GM19438 (cell line): ENCODE results near the gene HIVEP2.

ENCODE experiments used
- ATAC-seq: cut with Tn5 transposase; IDR thresholded peaks from one replicate; pipeline ENCODE4 v1.9.1; 2021; ENCODE audit warnings: low read depth; ENCODE audit not compliant: unreplicated experiment

Gene HIVEP2

DNA sequence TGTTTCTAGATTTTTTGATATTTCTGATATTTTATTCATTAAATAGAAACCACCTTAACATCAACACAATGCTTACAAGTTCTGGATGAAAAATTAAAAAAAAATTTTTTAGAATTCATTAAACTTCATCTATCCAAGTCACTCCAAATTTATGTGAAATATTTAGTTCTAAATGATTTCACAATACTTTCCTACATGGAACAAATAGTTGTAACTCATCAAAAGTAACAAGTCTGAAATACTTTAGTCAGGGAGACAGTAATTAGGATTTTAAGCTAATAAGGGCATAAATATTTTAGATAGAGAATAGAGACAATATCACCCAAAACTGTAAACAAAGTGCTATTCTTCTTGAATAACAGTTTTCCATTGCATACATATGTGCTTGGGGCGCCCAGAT lies 147.8 kb downstream of the HIVEP2 start:
- ATAC-seq, result no peak

DNA sequence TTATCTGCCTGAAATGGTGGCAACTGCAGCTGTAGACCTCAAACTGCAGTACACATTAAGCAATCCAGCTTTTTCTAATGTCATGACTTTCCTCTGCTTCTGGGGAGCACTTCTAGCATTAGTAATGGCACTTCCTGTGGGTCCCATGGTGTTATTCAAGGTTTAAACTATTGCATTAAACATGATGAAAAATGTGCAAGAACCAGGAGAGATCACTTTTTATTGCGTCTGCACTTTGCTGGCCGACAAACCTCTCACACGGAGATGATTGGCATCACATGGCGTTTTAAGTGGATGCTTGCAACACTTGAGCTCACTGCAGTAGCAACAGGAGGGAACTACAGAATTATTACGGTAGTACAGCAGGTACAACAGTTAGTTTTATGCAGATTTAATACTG lies 148.4 kb downstream of the HIVEP2 start:
- ATAC-seq, result no peak

DNA sequence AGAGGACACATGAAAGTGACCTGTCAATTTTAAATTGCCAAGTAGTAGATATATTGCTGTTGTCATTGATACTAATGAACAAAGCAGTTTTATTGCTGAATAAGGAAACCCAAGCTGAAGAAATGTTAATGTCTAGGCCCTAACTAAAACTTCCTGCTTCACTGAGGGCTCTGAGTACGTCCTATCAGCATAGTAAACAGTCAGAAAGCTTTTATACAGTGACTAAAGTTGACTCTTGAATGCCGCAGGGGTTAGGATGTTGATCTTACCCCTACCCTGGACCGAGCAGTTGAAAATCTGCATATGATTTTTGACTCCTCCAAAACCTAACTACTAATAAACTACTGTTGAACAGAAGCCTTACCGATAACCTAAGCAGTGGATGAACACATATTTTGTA lies 149.0 kb downstream of the HIVEP2 start:
- no peak for ATAC-seq

DNA sequence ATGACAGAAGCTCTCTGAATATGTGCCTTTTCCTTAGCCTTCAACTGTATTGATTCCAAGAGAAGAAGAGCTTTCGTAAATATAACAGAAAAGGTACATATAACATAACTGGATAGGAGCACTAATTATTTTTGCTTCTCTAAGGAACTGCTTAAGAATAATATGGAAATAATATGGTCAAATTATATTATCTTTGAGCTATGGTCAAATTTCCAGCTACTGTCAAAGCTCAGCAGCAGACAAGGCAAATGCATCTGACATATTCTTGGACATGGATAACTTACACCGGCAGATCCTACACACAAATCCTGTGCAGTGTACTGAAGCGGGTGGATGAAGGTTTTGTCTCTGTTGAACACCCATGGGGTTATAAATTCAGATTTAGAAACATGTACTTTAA lies 150.6 kb downstream of the HIVEP2 start:
- ATAC-seq, result no peak

DNA sequence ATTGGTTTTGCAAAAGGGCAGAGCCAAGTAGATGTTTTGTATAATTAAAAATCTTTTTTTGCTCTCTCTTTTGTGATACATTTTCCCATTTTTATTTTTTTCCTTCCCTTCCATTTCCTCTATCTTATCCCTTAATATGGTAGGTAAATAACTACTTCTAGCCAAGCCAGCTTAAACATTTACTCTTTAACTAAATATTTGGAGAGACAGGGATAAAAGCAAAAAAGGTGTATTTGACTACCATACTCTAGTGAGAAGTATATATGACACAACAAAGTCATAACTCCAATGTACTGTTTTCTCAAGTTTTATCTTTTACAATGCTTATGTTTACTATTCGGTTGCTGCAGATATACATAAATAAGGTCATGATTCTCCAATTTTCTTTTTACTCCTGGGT lies 154.7 kb downstream of the HIVEP2 start:
- no peak for ATAC-seq

DNA sequence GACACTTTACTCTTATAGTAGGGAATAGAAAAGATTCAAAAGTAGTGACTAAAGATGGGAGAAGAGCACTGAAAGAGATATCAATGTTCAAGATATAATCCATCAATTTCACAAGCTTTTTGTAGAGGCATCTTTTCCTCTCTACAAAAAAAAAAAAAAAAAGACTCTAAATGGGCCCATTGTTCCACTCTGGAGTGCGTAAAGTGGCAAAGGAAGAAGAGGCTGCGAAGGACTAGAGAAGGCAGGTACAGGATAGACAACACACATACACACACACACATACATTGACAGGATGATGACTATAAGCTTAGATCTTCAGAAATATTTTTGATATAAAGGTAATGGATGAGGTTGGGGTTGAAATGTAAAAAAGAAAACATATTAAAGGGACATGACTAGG lies 157.6 kb downstream of the HIVEP2 start:
- ATAC-seq, result no peak

DNA sequence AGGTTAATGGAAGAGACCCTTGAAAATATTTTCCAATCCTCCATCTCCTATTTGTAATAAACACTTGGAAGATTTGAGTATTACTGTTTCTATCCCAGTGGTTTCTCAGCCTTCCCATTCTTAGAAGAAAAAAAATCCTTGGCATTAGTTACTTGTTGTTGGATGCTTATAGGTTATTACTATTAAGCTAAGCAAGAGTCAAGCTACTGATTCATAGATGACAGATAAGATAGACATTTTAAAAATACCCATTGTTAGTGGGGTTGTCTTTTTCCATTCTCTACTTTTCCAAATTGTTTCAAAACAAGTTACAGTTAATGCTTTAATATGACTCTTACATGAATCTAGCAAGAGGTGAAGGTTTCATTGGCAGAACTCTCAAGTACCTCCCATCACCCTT lies 158.5 kb downstream of the HIVEP2 start:
- no peak for ATAC-seq

DNA sequence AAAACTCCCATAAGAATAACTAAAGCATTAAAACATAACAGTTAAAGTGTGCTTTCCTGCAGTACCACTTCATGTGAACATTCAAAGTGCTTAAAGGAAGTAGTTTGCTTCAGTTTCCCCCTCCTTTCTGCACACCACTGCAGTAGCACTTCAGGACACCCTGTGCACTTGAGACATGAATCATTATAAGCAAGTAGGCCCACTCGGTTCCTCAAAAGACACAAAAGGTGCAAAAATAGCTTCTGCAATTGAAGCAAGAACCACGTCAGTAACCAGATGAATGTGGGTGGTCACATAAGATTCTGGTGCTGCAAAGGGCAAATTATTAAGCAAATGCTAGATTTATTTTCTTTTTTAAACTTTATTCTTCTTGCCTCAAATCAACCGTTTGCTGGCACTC lies 160.6 kb downstream of the HIVEP2 start:
- ATAC-seq, result peak; percentile 75

DNA sequence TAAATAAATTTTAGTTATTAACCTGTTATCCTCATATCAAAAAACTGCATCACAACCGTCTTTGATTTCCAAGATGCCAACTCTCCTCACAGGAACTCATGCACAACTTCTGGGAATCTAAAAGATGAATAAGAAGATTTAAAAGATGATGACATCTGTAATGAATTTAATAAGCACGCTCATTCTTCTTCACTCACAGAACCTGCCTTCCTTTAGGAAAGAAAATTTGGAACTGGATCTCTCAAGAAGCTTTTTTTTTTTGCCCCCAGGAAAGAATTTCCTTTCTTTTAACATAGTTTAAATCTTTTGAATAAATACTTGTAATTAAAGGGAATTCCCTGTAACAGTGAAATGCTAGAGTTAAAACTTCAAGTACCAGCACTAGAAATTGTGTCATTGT lies 161.5 kb downstream of the HIVEP2 start:
- no peak for ATAC-seq

DNA sequence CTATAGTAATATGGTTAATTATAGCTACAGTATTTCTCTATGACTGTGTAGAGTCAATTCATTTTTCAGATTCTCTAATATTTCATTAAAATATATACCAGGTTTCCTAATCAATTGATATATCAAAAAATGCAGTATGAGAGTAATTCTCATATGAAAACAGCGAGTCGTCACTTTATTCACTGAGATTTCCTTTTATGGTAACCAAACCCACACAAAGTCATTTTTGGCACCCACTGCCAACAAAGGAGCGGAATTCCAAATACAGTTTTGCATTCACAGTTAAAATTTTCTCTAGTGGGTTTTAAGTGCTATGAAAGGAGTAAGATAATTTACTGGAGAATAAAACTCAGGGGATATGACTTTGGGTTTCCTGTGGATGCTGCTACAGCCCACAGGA lies 163.8 kb downstream of the HIVEP2 start:
- ATAC-seq, result no peak

DNA sequence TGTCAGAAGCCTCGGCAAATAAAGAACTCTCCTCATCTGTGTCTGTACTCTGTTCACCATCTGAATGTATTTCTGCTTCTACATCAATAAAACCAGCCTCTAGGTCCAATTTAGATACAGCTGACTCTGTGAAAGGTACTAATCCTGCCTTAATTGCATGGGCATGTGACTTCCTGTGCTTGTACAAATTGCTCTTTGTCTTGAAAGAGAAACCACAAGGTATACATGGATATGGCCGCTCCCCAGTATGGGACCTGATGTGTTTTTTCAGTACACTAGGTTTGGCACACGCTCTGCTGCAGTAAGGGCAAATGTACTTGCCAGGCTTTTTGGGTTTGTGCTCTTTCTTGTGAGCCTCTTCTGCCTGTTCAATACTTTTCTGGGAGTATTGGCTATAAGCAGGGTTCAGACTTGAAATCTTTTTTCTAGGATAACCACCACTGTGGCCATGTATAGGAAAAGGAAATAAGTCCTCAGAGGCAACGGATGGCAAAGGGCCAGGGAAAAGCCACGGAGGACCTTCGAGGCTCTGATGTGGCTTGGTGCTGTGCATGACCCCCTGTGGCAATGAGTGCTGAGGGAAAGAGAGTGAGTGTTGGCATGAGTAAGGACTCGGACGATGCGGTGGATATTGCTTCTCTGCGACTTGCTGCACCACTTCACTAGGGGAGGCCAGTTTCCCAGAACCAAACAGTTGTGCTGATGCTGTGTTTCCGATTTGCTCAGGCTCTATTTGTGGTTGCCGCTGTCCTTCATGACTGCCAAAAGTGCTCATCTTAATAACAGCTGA lies 170.9 kb downstream of the HIVEP2 start:
- no peak for ATAC-seq

DNA sequence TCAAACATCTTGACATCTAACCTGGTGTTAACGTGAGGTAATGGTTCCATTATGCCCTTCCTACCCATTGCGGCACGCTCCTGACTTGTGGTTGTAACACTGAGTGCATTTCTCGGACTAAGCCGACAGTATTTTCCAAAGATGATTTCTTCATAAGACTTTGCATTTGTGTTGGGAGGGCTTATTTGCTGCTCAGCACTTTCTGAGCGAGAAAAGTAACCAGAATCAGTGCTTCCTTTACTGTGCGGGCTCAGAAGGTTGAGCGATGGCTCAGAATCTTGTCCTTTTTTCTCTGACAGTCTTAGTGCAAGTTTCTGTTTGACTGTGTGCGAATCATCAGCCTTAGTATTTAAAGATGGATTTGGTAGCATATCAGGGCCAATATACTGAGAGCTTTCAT lies 171.7 kb downstream of the HIVEP2 start:
- ATAC-seq, result no peak

DNA sequence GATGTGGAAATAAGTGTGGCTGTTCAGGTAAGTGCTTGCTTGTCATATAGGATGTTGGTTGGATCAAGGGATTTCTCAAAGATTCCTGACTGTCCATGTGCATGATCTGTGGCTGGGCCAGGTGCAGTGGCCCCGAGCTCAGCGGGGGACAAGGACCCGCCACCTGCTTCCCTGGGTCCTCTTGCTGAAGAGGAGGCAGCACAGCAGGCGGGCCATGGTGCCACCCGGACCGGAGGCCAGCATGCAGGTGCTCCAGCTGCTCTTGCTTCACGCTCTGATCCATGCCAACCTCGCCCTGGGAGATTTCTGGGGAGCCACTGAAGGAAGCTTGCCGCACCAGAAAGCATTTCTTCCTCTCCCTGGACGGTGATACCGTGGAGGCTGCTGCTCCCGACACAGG lies 173.8 kb downstream of the HIVEP2 start:
- ATAC-seq, result no peak

DNA sequence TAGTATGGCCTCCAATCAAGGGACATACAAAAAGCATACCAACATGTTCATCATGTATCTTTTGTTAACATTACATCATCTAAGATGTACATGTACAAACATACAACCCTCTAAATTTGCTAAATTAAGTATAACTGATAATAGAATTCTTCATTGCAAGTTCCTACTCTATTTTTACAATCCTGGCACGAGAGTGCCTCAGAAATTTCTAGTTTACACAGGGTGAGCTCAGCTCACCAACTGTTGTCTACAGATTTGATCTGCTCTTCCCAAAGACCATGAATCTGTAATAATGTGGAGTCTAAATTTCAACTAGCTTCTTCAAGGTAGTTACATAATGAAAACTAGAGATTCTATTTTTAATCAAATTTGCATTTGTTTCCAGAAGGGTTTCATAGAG lies 179.7 kb downstream of the HIVEP2 start:
- ATAC-seq, result no peak

DNA sequence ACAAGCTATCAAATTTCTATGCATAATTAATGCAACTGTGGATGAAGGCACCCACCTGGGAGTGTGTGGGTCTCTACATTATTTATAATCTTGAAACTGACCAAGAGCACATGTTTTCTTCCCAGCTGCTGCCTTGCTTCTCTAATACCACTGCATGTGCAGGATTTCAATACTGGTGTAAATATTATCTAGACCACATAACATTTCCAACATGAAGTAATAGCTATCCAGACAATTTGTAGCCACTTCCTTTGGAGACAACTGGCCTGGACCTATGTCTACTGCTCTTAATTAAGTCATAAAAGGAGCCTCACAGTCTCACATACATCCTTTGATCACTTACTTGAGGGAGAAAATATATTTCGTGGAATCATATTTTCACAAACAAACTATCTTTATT lies 180.7 kb downstream of the HIVEP2 start:
- ATAC-seq, result no peak

DNA sequence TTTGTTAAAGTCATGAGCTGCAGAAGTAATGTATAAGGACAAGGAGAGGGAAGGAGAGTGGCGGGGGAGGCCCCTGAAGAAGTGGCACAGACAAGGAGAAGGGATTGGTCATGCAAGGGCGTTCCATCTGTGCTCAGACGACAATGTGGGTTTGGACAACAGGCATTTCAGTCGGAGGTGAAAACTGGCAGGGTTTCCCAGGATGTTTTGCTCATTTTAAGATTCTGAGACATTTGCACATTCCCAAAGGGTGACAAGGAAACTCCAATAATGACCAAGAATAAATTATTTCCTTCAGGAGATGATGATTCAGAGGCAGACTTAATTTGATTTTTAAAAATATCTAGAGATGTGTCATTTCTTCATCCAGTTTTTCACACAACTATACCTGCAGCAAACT lies 181.8 kb downstream of the HIVEP2 start:
- no peak for ATAC-seq

DNA sequence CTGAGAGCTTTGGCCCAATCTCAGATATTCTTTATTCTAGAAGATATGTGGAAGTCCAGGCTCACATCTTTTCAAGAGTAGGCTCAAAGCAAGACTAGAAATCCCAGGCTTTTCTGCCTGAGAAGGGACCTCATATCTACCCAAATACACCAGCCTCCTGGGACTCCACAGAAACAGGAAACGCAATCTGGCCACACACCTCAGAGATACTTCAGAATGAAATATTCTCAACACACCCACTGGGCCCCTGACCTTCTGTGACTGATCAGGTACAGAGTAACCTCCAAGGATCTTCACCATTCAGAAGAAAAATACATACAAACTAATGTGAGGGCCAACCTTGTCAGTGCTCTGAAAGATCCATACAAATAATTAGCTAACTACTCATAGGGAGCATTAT lies 183.2 kb downstream of the HIVEP2 start:
- ATAC-seq, result peak; percentile 70

DNA sequence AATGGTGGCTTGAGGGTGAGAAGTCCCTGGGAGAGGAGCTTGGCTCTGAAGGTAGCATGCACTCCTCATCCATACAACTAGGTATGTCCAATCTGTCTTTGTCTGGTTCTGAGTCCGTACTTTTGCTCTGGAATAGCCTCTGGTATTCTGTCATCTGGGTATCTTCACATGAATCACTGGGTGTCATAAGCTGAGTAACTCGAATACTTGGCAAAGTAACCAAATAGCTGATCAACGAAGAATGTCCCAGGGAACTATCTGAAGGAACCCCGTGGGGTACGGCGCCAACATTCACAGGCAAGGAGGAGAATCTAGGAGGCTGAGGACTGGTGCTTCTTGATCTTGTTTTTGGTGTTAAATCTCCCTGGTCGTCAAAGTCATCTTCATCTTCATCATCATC lies 184.8 kb downstream of the HIVEP2 start:
- no peak for ATAC-seq

DNA sequence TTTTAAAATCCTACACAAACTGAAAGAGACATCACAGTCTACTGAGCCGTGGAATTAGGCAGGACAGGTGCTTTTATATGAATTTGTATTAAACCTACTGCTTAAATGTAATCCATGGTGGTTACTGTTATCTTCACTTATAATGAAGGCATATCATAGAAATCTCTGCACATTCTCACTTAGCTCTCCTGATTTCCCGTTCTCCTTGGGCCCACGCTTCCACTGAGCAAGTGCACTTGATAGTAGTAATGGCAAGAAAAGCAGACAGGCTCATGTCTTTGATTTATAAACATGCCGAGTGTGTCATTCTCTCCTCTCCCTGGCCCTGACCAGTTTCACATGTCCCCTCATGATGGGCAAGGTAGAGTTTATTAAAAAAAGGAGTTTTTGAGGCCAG lies 186.3 kb downstream of the HIVEP2 start:
- ATAC-seq, result no peak

DNA sequence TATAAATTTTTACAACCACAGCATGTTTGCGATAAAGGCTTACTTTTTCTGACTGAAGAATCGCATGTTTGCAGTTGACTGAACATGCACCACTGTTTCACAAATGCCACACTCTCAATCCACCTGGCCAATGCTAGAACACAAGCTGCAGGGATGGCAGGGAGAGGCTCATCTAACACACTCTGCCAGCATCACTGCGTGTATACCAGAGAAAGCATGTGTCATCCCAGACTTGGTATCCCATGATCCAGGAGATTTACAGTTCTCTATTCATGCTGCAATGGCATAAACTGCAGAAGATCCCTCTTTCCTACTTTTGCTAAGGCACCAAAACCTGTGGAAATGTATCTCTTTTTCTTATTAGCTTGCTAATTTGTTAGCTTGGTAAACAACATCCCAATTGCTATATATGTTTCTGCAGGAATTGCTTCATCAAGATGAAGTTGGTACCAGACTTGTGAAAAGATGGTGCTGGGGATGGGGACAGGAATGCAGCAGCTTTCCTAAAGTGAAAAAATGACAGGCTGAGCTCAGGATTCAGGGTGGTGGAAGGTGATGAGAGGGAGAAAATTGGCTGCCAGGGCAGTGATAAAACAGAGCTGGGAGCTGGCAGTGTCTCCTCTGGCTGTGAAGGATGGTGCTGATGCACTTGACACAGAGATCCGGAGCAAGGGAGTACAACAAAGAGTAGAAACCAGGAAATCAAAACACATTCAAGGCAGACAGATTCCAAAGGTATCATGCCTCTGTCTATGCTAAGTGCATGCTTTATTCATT lies 186.9 kb downstream of the HIVEP2 start:
- ATAC-seq, result no peak

DNA sequence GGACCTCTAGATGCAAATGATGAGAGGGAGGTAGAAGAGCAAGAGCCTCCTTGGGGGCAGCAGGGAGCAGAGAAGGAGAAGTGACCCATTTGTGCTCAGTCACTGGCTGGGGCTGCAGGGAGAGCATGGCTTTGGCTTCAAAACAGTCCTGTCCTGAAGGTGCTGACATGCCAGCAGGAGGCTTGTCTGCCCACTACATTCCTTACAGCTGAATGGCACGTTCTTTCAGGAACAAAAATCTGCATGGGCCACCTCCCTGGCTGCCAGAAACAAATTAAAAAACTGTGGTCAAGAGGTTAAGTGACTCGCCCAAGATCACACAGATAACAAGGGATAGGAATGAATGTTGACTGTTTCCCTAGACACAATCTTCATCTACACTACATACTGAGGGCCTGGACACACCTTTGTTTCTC lies 188.8 kb downstream of the HIVEP2 start:
- ATAC-seq, result no peak

DNA sequence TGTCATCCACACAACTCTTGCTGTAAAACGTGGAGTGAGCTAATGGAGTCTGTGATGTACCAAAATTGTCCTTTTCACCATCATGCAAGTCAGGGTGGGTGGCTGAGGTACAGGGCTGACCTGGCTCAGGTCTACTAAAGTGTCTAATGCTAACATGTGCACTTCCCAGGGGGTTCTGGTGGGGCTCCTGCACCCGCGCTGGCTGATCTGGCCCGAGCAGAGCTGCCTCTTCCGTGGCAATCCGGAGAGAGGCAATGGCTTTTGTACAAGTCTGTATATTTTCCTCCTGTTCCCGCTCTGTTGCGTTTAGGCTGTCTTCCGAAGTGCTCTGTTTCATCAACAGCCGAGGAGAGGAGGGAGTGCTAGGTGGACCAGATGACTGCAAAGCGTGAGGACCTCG lies 191.8 kb downstream of the HIVEP2 start:
- no peak for ATAC-seq
